ENCODE data around the gene PJVK.

PJVK gene

GRCh38 chr2:178478439-178479274, 27.5 kb downstream of the PJVK start, which contains the start of gene FKBP7:
Gene FKBP7, minus strand, starts transcription at chr2:178478600. Its CDS starts 101 bp downstream, at chr2:178478499.
- Histone ChIP-seq H2AFZ (ENCODE audit: low read depth, low read length) (peak within 1 kb of the TSS; percentile 59), H3K4me1 (ENCODE audit: insufficient read depth, low read length) (peaks cover 18% of the 10 kb centered on the region), H3K27me3 (ENCODE audit: insufficient read depth, low read length) (no peaks in the 10 kb centered on the region), H3K36me3 (ENCODE audit: insufficient read depth, low read length) (no peaks in the 10 kb centered on the region), H3K9me3 (ENCODE audit: low read length) (no peaks in the 10 kb centered on the region), H3K4me3 (ENCODE audit: low read length) (peak within 1 kb of the TSS; percentile 74)

GRCh38 chr2:178479275-178479616, 28.1 kb downstream of the PJVK start:
- Histone ChIP-seq H3K4me1 (ENCODE audit: insufficient read depth, low read length) (peaks cover 18% of the 10 kb centered on the region), H3K27me3 (ENCODE audit: insufficient read depth, low read length) (no peaks in the 10 kb centered on the region), H3K9me3 (ENCODE audit: low read length) (no peaks in the 10 kb centered on the region), H3K36me3 (ENCODE audit: insufficient read depth, low read length) (no peaks in the 10 kb centered on the region), H3K4me3 (ENCODE audit: low read length) (peak overlapping the region; percentile 74), H2AFZ (ENCODE audit: low read depth, low read length) (peak overlapping the region; percentile 59)

- H2AFZ ChIP-seq (ENCODE audit: low read depth, low read length) = peak overlapping the region; percentile 74
- H3K9me3 ChIP-seq (ENCODE audit: low read length) = no peaks in the 10 kb centered on the region
- peak overlapping the region; percentile 74 for H3K4me3 ChIP-seq (ENCODE audit: low read length)
- H3K36me3 ChIP-seq (ENCODE audit: insufficient read depth, low read length) = no peaks in the 10 kb centered on the region
- no peaks in the 10 kb centered on the region for H3K27me3 ChIP-seq (ENCODE audit: insufficient read depth, low read length)
- H3K4me1 ChIP-seq (ENCODE audit: insufficient read depth, low read length) = peaks cover 18% of the 10 kb centered on the region
Measured at GRCh38 chr2:178479758-178480226, 28.6 kb downstream of the PJVK start.

GRCh38 chr2:178480227-178481181, 29.3 kb downstream of the PJVK start, which contains the start of gene PLEKHA3:
Gene PLEKHA3, plus strand, starts transcription at chr2:178480457. Its CDS starts 413 bp downstream, at chr2:178480870.
- peaks cover under 1% of the 10 kb centered on the region for H3K36me3 ChIP-seq (ENCODE audit: insufficient read depth, low read length)

GRCh38 chr2:178482437-178482836, 31.3 kb downstream of the PJVK start:
- Histone ChIP-seq H3K27me3 (ENCODE audit: insufficient read depth, low read length) (no peaks in the 10 kb centered on the region), H3K36me3 (ENCODE audit: insufficient read depth, low read length) (peaks cover 18% of the 10 kb centered on the region), H3K4me3 (ENCODE audit: low read length) (peak overlapping the region; percentile 74), H3K4me1 (ENCODE audit: insufficient read depth, low read length) (peaks cover 14% of the 10 kb centered on the region), H2AFZ (ENCODE audit: low read depth, low read length) (no peak overlapping the region), H3K9me3 (ENCODE audit: low read length) (no peaks in the 10 kb centered on the region)

More at GRCh38 chr2:178480227-178481181, 29.3 kb downstream of the PJVK start, which contains the start of gene PLEKHA3:
- Histone ChIP-seq H3K9me3 (ENCODE audit: low read length) (no peaks in the 10 kb centered on the region), H2AFZ (ENCODE audit: low read depth, low read length) (peak within 1 kb of the TSS; percentile 74), H3K4me3 (ENCODE audit: low read length) (peak within 1 kb of the TSS; percentile 74), H3K27me3 (ENCODE audit: insufficient read depth, low read length) (no peaks in the 10 kb centered on the region), H3K4me1 (ENCODE audit: insufficient read depth, low read length) (peaks cover 18% of the 10 kb centered on the region)

GRCh38 chr2:178484245-178485041, 33.3 kb downstream of the PJVK start:
- Histone ChIP-seq H3K36me3 (ENCODE audit: insufficient read depth, low read length) (peaks cover 21% of the 10 kb centered on the region), H3K4me1 (ENCODE audit: insufficient read depth, low read length) (peaks cover 14% of the 10 kb centered on the region), H2AFZ (ENCODE audit: low read depth, low read length) (no peak overlapping the region), H3K9me3 (ENCODE audit: low read length) (no peaks in the 10 kb centered on the region), H3K4me3 (ENCODE audit: low read length) (no peak overlapping the region), H3K27me3 (ENCODE audit: insufficient read depth, low read length) (no peaks in the 10 kb centered on the region)

- Histone ChIP-seq H2AFZ (ENCODE audit: low read depth, low read length) (no peak overlapping the region), H3K36me3 (ENCODE audit: insufficient read depth, low read length) (peaks cover 25% of the 10 kb centered on the region), H3K4me3 (ENCODE audit: low read length) (no peak overlapping the region), H3K9me3 (ENCODE audit: low read length) (no peaks in the 10 kb centered on the region), H3K27me3 (ENCODE audit: insufficient read depth, low read length) (no peaks in the 10 kb centered on the region), H3K4me1 (ENCODE audit: insufficient read depth, low read length) (peaks cover 14% of the 10 kb centered on the region)
Measured at GRCh38 chr2:178485356-178485755, 34.2 kb downstream of the PJVK start.

- Histone ChIP-seq H3K9me3 (ENCODE audit: low read length) (no peaks in the 10 kb centered on the region), H3K27me3 (ENCODE audit: insufficient read depth, low read length) (no peaks in the 10 kb centered on the region), H3K4me3 (ENCODE audit: low read length) (no peak overlapping the region), H3K36me3 (ENCODE audit: insufficient read depth, low read length) (peaks cover 58% of the 10 kb centered on the region), H3K4me1 (ENCODE audit: insufficient read depth, low read length) (no peaks in the 10 kb centered on the region), H2AFZ (ENCODE audit: low read depth, low read length) (no peak overlapping the region)
Measured at GRCh38 chr2:178491612-178492011, 40.4 kb downstream of the PJVK start.

- no peak overlapping the region for H2AFZ ChIP-seq (ENCODE audit: low read depth, low read length)
- no peaks in the 10 kb centered on the region for H3K4me1 ChIP-seq (ENCODE audit: insufficient read depth, low read length)
- no peaks in the 10 kb centered on the region for H3K27me3 ChIP-seq (ENCODE audit: insufficient read depth, low read length)
- peaks cover 72% of the 10 kb centered on the region for H3K36me3 ChIP-seq (ENCODE audit: insufficient read depth, low read length)
- no peak overlapping the region for H3K4me3 ChIP-seq (ENCODE audit: low read length)
- H3K9me3 ChIP-seq (ENCODE audit: low read length) = no peaks in the 10 kb centered on the region
Measured at GRCh38 chr2:178496049-178496448, 44.9 kb downstream of the PJVK start.

GRCh38 chr2:178498137-178498536, 47.0 kb downstream of the PJVK start:
- H3K4me1 ChIP-seq (ENCODE audit: insufficient read depth, low read length) = no peaks in the 10 kb centered on the region
- H3K36me3 ChIP-seq (ENCODE audit: insufficient read depth, low read length) = peaks cover 80% of the 10 kb centered on the region
- H3K9me3 ChIP-seq (ENCODE audit: low read length) = no peaks in the 10 kb centered on the region
- no peak overlapping the region for H3K4me3 ChIP-seq (ENCODE audit: low read length)
- H2AFZ ChIP-seq (ENCODE audit: low read depth, low read length) = no peak overlapping the region
- H3K27me3 ChIP-seq (ENCODE audit: insufficient read depth, low read length) = no peaks in the 10 kb centered on the region

GRCh38 chr2:178499640-178500039, 48.5 kb downstream of the PJVK start:
- H3K4me1 ChIP-seq (ENCODE audit: insufficient read depth, low read length) = no peaks in the 10 kb centered on the region
- no peaks in the 10 kb centered on the region for H3K9me3 ChIP-seq (ENCODE audit: low read length)
- peaks cover 79% of the 10 kb centered on the region for H3K36me3 ChIP-seq (ENCODE audit: insufficient read depth, low read length)
- H2AFZ ChIP-seq (ENCODE audit: low read depth, low read length) = no peak overlapping the region
- H3K4me3 ChIP-seq (ENCODE audit: low read length) = no peak overlapping the region
- H3K27me3 ChIP-seq (ENCODE audit: insufficient read depth, low read length) = no peaks in the 10 kb centered on the region

- Histone ChIP-seq H3K4me3 (ENCODE audit: low read length) (no peak overlapping the region), H3K4me1 (ENCODE audit: insufficient read depth, low read length) (no peaks in the 10 kb centered on the region), H3K27me3 (ENCODE audit: insufficient read depth, low read length) (no peaks in the 10 kb centered on the region), H2AFZ (ENCODE audit: low read depth, low read length) (no peak overlapping the region), H3K9me3 (ENCODE audit: low read length) (no peaks in the 10 kb centered on the region), H3K36me3 (ENCODE audit: insufficient read depth, low read length) (peaks cover 71% of the 10 kb centered on the region)
Measured at GRCh38 chr2:178502751-178503150, 51.6 kb downstream of the PJVK start.

All from neuron (in vitro differentiated cells).